Measurements from ENCODE around the gene ZNF275.
"Not testable (repeated sequence)": the region's sequence is repeated elsewhere in the genome, so short reads cannot be mapped to it uniquely, and the experiment has no call there.

Gene ZNF275

DNA sequence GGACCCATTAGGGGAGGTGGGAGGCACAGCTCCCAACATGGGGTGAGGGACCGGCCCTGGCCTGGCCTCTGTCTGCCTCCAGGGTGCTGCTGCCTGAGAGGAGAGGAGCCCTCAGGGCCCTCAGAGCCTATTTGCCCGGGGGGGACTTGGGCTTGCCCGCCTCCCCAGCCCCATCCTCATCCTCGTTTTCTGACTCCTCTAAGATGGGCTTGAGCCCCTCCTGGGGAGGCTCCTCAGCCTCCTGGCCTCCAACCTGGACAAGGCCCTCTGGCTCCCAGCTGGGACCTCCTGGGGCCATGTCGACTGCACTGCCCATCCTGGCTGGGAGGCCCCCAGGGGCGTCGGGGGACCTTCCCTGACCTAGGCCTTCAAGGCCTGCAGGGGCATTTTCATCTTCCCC lies 15.1 kb upstream of the ZNF275 start:
- DNase-seq (ENCODE audit: low read depth in 2 of 3, low spot score in 1 of 3): no peak

DNA sequence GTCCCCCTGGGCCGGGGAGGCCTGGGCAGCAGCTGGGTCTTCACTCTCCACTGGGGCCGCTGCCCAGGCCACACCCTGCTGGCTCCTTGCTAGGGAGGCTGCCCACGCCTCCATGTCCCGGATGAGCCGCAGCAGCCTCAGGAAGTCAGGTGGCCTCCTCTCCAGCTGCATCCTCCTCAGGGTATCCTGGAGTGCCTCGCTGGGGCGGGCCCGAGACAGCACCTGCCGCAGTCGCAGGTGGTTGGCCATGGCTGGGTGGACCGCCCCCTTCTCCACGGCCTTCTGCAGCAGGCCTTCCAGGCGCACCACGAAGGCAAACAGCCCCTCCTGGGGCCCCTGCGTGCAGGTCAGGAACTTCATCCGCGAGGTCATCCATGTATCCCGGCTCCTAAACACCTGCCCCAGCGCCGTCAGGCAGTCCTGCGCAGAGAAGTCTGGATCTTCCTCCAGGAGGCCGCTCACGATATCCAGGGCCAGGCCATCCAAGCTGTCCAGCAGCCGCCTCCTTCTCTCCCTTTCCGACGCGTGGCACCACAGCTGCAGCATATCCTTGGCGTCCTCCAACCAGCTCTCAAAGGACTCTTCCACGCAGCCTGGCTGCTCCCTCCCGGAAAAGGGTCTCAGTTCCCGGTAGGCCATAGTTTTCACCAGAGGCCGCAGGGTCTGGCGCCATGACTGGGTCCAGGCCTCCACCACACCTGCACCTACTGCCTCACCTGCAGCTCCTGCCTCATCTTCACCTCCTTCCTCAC lies 14.5 kb upstream of the ZNF275 start:
- DNase-seq (ENCODE audit: low read depth in 2 of 3, low spot score in 1 of 3): no peak

DNA sequence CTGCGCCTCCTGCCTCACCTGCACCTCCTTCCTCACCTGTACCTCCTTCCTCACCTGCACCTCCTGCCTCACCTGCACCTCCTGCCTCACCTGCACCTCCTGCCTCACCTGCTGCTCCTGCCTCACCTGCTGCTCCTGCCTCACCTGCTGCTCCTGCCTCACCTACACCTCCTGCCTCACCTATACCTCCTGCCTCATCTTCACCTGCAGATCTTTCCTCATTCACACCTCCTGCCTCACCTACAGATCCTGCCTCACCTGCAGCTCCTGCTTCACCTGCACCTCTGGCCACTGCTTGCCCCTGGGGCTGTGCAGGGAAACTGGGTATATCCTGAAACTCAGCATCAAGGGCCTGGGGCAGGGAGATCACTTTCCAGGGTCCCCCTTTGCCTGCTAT lies 13.9 kb upstream of the ZNF275 start:
- DNase-seq (ENCODE audit: low read depth in 2 of 3, low spot score in 1 of 3): not testable (repeated sequence)

DNA sequence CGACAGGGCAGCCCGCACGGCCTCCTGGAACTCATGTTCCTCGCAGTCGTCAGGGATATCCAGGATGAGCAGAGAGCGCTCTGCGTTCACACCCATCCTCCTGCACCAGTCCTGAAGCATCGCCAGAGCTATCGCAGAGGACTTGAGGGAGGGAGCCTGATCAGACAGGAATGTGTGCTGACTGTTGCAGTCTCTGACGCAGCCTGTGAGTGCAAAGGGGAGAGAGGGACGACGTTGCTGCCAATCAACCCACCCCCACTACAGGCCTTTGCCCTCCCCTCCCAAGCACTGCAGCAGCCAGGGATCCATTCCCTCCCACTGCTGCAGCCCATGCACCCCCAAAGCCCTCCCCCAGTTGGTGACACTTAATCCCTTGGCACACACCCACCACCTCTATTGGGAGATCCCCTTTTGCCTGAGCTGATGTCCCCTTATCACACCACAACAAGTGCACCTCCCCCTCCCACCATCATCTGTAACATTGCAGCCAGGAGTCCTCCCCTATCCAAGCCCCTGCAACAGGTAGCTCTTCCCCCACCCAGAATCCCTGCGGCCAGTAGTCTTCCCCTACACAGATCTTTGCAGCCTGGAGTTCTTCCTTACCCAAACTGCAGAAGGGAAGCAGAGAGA lies 13.3 kb upstream of the ZNF275 start:
- no peak for DNase-seq (ENCODE audit: low read depth in 2 of 3, low spot score in 1 of 3)

DNA sequence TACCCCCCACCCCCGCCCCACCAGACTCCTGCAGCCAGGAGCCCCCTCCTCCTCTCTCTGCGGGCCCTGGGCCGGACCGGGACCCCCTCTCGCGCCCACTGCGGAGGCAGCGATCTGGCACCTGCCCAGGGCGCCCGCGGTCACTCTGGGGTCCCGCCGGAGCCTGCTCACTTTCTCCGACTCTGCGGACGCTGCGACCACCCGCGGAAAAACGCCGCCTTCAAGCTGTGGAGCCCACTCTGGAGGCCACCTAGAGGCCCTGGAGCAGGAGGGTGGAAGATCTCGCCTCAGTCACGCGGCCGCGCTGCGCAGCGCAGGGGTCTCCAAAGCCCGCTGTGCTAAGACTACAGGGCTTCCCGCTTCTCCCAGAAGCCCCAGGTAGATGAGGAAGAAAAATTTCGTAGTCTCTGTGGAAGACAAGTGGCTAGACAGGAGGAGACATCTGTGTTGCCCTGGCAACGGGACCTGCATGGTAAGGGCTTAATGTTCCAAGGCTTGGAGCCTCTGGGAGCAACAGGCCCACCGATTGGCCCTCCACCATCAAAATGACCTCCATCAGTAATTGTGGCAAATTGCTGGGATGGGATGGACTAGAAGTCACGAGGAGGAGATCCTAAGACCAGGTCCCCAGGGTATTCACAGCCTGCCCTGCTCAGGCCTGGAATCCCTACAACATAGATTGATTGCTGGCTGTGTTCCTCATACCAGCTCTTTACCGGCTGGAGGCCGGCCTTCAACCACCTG lies 12.4 kb upstream of the ZNF275 start, which contains the start of gene PNMA6F:
TSS of gene PNMA6F (minus strand) at position 387 of the 744 bp plus-strand sequence. CDS start 1,093 bp downstream, outside the sequence.
- DNase-seq (ENCODE audit: low read depth in 2 of 3, low spot score in 1 of 3): no peak

DNA sequence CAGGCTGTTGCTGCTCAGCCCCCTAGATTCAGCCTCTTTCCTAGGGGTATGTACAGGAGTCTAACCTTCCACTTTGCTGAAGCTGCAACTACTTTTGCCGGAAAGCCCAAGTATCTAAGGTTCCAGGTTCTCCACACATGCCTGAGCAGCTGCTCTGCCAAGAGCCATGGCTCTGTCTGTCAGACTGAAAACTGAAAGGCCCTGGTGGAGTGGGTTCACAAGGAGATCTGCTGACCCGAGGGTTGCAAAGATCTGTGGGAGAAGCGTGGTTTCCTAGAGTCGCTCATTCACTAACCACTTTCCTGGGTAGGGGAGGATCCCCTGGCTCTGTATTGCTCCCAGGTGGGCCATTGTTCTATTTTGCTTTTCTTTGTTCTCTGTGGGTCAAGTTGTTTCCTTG lies 6.4 kb upstream of the ZNF275 start:
- DNase-seq (ENCODE audit: low read depth in 2 of 3, low spot score in 1 of 3): no peak

DNA sequence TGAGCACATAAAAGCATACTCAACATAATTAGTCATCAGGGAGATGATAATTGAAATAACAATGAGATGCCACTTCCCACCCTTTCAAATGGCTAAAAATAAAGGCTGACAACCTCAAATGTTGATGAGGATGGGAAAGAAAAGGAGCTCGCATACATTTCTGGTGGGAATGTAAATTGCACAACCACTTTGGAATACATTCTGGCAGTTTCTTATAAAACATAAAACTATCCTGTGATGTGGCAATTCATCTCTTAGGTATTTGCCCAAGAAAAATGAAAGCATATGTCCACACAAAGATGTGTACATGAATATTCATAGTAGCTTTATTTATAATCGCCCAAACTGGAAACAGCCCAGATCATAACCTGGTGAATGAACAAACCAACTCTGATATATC lies 687 bp upstream of the ZNF275 start:
- no peak for DNase-seq (ENCODE audit: low read depth in 2 of 3, low spot score in 1 of 3)

DNA sequence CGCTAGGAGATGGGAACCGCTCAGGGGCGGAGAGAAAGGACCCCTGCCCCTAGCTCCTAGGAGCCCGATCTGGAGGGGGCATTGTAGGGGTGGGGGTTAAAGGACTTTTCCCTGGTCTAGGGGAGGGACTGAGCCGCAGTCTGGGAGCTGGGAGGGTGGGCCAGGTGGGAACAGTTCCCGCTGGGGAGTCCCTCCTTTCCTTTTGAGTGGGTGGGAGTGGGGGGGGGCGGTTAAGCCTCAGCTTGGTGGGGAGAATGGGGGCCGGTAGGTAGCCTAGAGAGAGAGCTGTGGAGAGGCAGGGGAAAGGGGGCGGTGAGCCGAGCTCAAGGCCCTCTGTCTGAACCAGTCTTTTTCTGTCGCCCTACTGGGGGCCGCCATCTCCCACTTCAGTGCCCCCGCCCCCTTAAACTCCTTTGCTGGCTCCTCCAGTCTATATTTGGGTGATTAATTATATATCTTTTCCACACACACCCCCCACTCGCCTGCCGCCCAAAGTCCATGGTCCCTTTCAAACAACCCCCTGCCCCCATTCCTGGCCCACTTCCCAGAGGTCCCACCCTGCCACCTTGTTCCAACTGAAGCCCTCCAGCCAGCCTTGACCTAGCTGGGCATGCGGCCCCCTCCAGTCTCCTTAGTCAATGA lies 822 bp downstream of the ZNF275 start:
- DNase-seq (ENCODE audit: low read depth in 2 of 3, low spot score in 1 of 3): no peak

DNA sequence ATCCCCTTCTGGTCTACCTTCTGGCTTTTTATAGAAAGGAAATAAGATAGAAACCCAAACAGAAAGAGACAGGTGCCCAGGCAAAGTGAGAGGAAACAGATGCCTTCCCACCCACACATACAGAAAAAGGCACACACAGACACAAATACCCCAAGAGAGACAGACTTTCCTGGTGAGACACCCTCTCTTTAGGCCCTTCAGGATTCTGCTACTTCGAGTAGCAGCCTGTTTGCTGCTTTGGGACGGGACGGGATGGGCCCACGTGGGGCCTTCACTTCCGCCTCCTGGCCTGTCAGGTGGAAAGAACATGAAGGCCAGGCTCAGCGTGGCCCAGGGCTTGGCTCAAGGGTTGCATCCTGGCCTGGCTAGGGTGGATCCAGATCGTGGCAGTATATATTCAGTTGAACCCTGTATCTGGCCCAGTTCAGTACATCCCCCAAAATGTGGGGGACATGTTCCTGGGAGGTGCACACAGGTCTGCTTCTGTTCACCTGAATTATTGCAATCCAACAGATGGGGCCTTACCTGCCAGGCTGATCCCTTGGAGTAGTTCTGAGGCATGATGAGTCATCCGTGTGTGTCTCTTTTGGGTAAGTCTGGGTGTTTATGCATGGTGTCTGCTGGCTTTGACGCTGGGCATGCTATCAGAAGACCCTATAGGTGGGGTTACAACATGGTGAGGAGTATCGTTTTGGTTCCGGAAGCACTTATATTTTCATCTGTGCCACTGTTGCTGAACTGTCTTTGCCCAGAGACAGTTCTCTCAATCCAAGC lies 2.4 kb downstream of the ZNF275 start:
- DNase-seq (ENCODE audit: low read depth in 2 of 3, low spot score in 1 of 3): no peak

DNA sequence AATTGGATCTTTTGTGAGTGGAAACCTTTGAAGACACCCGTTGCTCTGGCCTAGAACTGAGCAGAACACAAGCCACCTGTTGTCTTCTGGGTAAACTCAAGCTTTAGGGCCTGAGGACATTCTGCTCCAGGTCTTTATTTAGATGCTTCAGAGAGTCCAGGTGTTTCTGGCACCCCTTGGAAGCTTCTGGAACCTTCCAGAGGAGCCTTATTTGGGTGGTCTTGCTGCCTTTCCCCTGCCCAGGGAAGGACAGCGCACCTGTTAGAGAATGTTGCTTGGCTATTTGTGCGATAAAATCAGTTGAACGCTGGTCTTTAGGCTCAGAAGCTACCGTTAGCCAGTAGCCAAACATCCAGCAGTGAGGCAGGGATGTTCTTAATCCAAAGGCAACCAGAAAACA lies 3.0 kb downstream of the ZNF275 start:
- DNase-seq (ENCODE audit: low read depth in 2 of 3, low spot score in 1 of 3): no peak

DNA sequence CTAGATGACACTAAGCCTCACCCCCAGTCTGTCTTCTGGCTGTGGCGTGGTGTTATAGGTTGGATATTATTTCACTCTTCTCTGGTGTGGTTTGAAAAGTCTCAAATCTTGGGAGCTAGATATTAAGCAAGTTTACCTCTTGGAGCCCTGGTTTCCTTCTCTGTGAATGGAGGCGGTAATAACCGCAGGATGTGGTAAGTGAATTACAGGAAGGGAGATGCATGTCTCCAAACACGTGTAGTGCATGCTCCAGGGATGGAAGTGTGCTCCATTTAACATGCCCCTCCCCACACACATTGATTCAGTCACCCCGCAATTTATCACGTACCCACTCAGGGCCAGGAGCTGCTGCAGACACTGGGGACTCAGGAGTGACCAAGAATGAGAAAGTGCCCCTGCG lies 4.9 kb downstream of the ZNF275 start:
- DNase-seq (ENCODE audit: low read depth in 2 of 3, low spot score in 1 of 3): no peak

DNA sequence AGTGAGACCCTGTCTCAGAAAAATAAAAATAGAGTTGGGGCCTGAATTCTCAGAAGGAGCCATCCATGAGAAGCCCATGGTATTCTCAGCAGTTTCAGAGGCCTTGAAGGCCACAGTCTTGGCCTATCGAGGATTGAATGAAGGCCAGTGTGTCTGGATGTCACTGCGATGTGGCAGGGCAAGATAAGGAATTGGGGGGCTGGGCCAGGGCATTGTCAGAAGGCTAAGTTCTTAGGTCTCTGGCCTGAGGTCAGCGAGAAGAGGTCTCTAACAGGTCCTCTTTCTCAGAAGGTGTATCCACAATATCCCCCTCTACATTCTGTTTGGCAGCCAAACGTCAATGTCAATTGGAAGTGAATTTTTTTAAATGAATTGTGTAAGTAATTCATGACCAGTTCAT lies 5.7 kb downstream of the ZNF275 start:
- no peak for DNase-seq (ENCODE audit: low read depth in 2 of 3, low spot score in 1 of 3)

DNA sequence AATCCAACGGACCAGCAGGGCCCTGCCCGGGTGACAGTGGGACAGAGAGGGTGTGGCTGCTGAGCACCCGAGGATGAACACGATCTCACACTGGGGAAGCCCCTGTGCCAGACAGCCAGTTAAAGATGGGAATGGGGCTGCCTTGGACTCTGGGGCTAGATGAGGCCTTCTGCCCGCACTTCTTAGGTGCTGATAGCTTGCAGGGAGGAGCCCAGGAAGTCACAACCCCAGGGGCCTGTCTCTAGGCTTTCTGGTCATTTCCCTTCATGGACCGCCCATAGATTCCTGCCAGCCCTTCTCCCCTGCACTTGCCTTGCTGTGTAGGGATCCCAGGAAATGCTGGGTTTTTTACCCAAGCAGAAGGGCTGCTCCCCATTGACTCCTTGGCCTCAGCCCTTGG lies 6.2 kb downstream of the ZNF275 start:
- DNase-seq (ENCODE audit: low read depth in 2 of 3, low spot score in 1 of 3): no peak

DNA sequence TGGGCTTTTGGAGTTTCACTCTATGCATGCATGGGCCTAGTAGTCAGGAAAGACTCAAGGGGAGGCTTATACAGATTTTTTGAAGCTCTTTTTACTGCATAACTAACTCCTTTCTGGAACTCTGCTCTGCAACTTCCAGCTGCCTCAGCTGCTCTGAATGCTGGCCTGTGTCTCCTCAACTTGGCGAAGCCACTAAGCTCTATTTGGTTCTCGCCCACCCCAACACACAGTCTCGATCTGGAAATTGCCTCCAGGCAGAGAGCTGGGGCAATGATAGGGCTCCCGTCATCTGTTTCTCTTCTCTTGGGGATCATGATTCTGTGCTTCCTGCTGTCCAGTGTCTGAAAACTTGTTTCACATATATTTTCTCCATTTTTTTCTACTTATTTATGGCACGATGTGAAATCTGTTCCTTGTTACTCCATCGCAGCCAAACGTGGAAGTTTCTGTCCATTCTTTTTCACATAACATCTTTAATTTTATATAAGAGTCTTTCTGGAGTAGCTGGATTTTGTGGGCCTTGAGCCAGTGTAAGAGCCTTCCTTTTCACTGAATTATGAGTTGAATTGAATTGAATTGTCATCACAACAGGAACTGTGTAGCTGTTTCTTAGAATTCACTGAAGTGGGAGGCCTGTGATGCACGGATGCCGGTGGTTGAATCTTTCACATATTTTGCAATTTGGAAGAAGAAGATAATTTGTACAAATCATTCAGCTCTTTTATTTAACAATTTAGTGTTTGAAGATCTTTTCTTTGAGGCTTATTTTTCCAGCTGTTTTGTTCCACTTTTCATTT lies 9.0 kb downstream of the ZNF275 start:
- DNase-seq (ENCODE audit: low read depth in 2 of 3, low spot score in 1 of 3): no peak

DNA sequence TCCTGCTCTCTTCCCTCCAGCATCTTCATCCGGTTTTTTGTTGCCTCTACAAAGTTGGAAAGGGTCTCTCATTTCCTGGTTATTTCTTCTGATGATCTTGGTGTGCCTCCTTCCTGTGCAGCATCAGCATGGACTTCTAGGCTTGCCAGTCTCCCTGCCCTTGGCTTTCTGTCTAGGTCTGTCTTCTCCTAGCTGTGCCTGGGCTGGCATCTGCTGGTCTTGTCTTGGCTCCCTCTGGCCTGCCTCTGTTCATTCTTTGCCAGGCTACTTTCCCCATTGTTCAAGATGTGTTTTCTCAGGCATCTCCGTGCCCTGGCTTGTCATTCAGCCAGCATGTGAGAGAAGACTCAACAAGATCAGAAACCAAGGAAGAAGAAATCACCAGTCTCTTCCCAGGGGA lies 9.7 kb downstream of the ZNF275 start:
- no peak for DNase-seq (ENCODE audit: low read depth in 2 of 3, low spot score in 1 of 3)

DNA sequence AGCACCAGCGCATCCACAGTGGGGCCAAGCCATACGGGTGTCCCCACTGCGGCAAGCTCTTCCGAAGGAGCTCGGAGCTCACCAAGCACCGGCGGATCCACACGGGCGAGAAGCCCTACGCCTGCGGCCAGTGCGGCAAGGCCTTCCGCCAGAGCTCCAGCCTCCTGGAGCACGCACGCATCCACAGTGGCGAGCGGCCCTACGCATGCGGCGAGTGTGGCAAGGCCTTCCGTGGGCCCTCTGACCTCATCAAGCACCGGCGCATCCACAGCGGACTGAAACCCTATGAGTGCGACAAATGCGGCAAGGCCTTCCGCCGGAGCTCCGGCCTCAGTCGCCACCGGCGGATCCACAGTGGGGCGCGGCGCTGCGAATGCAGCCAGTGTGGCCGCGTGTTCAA lies 13.6 kb downstream of the ZNF275 start:
- no peak for DNase-seq (ENCODE audit: low read depth in 2 of 3, low spot score in 1 of 3)

DNA sequence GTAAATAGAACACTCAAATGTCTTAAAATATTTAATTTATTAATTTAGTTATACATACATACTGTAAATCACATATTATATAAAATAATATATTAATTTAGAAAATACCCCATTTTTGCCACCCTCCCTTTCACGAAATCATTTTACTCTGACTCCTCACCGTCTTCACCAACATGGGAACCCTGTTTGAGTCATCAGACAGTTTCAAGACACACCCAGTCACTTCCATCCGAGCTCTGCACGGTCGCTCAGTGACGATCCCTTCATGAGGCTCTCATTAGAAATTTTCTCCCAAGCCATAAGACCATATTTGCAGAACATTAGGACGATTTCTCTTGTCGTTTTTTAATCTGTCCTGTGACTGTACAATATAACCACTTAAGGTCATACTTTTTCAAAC lies 14.5 kb downstream of the ZNF275 start:
- DNase-seq (ENCODE audit: low read depth in 2 of 3, low spot score in 1 of 3): no peak

DNA sequence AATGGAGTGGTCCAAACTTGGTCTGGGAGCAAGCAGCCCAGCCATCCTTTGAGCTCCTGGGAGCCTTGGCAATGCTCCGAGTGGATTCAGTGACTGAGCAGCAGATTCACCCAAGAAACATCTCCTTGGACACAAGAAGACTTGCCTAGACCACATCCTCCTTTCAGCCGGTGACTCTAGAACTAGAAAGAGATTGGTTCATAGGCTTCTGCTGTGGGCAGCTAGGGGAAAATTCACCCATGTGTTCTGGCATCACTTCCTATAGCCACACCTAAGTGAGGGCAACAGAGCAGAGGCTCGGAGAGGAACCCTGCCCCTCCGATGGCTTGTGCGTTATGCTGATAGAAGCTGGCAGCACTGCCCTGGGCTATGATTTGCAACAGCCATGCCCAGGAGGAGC lies 16.0 kb downstream of the ZNF275 start:
- DNase-seq (ENCODE audit: low read depth in 2 of 3, low spot score in 1 of 3): no peak

DNA sequence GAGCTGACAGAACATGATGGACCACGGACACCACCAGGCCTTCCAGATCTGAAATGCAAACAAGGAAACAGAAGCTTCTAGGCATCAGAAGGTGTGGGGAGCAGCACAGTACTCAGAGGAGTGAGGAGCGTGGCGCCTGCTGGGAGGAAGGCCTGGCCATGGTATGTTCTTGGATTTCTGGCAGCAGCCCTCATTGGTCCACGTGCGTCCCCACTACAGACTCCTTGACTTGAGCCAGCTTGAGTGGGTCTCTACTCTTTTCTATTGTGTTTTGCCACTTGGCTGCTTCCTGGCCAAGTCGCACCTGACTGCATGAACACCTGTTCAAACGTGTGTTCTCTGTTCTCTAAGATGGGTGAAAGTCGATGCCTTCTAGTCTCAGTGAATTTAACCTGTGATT lies 18.0 kb downstream of the ZNF275 start:
- DNase-seq (ENCODE audit: low read depth in 2 of 3, low spot score in 1 of 3): no peak

DNA sequence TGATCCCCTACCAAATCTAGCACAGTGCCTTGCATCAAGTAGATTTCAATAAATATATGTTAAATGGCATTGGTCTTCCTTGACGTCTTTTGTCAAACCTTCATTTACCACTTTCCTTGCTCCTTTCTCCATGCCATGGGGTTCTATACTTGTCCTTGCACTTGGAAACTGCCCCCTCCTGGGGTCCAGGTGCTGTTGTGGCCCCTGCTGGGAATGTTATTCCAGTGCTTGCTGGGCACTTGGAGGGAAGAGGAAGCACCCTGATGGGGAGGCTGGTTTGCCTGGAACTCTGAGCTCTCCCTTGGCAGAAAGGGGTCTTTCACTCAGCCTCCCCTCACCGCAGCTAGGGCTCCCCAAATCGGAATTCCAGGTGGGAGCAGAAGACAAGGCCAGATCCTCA lies 18.9 kb downstream of the ZNF275 start:
- DNase-seq (ENCODE audit: low read depth in 2 of 3, low spot score in 1 of 3): no peak
